ENCODE data around the gene CABCOCO1.
A peak's percentile ranks its signal among the peaks of the same experiment; 100 is the strongest.
"Not testable (repeated sequence)": the region's sequence is repeated elsewhere in the genome, so short reads cannot be mapped to it uniquely, and the experiment has no call there.

The CABCOCO1 gene

GRCh38 chr10:61643316-61643751 lies 19.4 kb upstream of the CABCOCO1 start:
- DNase-seq (ENCODE audit: low read depth) = peak; percentile 67

GRCh38 chr10:61653699-61654098 lies 9.0 kb upstream of the CABCOCO1 start:
- no peak for DNase-seq (ENCODE audit: low read depth)

GRCh38 chr10:61655335-61655851 lies 7.3 kb upstream of the CABCOCO1 start:
- no peak for DNase-seq (ENCODE audit: low read depth)

GRCh38 chr10:61663466-61663865 lies 737 bp downstream of the CABCOCO1 start:
- DNase-seq (ENCODE audit: low read depth) = no peak

GRCh38 chr10:61664985-61665384 lies 2.3 kb downstream of the CABCOCO1 start:
- DNase-seq (ENCODE audit: low read depth) = no peak

- DNase-seq (ENCODE audit: low read depth) = no peak
Measured at GRCh38 chr10:61669161-61669725, 6.5 kb downstream of the CABCOCO1 start.

- DNase-seq (ENCODE audit: low read depth) = no peak
Measured at GRCh38 chr10:61669849-61670248, 7.1 kb downstream of the CABCOCO1 start.

- no peak for DNase-seq (ENCODE audit: low read depth)
Measured at GRCh38 chr10:61673360-61673759, 10.6 kb downstream of the CABCOCO1 start.

- DNase-seq (ENCODE audit: low read depth) = no peak
Measured at GRCh38 chr10:61682323-61682722, 19.6 kb downstream of the CABCOCO1 start.

GRCh38 chr10:61683319-61683718 lies 20.6 kb downstream of the CABCOCO1 start:
- DNase-seq (ENCODE audit: low read depth) = no peak

GRCh38 chr10:61684894-61685507 lies 22.3 kb downstream of the CABCOCO1 start:
- DNase-seq (ENCODE audit: low read depth) = no peak

- DNase-seq (ENCODE audit: low read depth) = peak; percentile 7
Measured at GRCh38 chr10:61688551-61689308, 26.0 kb downstream of the CABCOCO1 start.

- DNase-seq (ENCODE audit: low read depth) = not testable (repeated sequence)
Measured at GRCh38 chr10:61691667-61692066, 28.9 kb downstream of the CABCOCO1 start.

GRCh38 chr10:61692447-61693010 lies 29.8 kb downstream of the CABCOCO1 start:
- DNase-seq (ENCODE audit: low read depth) = no peak

- DNase-seq (ENCODE audit: low read depth) = no peak
Measured at GRCh38 chr10:61698968-61699655, 36.4 kb downstream of the CABCOCO1 start.

- peak; percentile 59 for DNase-seq (ENCODE audit: low read depth)
Measured at GRCh38 chr10:61701055-61701705, 38.5 kb downstream of the CABCOCO1 start.

GRCh38 chr10:61701706-61702105 lies 39.0 kb downstream of the CABCOCO1 start:
- DNase-seq (ENCODE audit: low read depth) = peak; percentile 21

GRCh38 chr10:61702584-61702983 lies 39.9 kb downstream of the CABCOCO1 start:
- no peak for DNase-seq (ENCODE audit: low read depth)

GRCh38 chr10:61705022-61705613 lies 42.4 kb downstream of the CABCOCO1 start:
- no peak for DNase-seq (ENCODE audit: low read depth)

GRCh38 chr10:61708846-61709245 lies 46.1 kb downstream of the CABCOCO1 start:
- peak; percentile 3 for DNase-seq (ENCODE audit: low read depth)

GRCh38 chr10:61712105-61712504 lies 49.4 kb downstream of the CABCOCO1 start:
- not testable (repeated sequence) for DNase-seq (ENCODE audit: low read depth)
